HG02938 (cell line): ENCODE data around the gene HBEGF.

Source experiments
- ATAC-seq: cut with Tn5 transposase; IDR thresholded peaks from one replicate; pipeline ENCODE4 v1.9.1; 2021; ENCODE audit warnings: mild to moderate bottlenecking, moderate library complexity; ENCODE audit not compliant: unreplicated experiment

HBEGF gene, protein sequence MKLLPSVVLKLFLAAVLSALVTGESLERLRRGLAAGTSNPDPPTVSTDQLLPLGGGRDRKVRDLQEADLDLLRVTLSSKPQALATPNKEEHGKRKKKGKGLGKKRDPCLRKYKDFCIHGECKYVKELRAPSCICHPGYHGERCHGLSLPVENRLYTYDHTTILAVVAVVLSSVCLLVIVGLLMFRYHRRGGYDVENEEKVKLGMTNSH

DNA sequence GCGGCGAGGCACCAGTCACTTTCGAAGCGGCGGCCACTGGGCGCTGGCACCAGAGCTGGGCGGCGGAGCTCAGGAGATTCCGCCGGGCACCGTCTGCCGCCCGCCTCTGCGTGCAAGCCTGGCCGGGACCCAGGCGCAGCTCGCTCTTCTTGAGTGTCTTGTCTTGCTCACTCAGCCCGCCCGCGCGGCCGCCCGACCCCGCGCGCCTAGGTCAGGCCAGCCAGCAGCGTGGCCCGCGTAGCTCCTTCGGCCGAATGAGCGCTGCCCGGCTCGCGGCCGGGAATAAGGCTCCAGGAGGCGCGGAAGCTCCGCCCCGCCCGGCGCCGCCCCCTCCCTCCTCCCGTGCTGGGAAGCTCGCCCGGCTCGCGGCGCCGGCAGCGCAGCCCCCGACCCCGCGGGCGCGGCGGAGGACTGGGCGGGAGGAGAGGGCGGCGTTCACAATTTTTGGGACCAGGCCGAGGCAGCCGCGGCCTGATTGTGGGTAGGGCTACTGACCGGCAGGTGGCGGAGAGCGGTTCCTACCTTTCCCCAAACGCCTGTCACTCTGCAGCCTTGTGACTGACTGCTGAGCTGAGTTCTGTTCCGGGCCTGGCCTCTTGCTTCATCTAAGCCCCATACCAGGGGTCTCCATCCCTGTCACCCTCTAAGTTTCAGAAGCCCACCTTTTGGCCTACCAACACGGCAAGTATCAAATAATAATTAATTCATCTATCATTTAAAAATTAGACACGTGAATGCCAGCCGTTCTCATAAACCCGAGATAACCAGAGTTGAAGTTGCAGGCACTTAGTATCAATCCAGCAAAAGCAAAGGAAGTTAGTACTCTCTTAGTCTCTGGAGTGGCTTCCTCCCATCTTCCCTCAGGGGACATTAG lies at the start of gene HBEGF:
HBEGF (minus strand) TSS at position 256 of the 874 bp plus-strand sequence. CDS start 275 bp downstream, outside the sequence.
- peak; percentile 84 for ATAC-seq

DNA sequence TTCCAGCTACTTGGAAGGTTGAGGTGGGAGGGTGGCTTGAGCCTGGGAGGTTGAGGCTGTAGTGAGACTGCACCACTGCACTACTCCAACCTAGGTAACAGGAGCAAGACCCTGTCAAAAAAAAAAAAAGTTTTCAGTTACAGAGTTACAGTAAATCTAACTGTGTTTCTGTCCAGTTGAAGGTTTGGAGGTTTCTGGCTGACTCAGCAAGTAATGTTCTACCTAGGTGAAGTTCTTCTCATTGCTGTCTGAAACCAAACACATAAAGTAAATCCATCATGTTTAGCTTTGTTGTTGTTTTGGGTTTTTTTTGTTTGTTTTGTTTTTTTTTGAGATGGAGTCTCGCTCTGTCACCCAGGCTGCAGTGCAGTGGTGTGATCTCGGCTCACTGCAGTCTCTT lies 47.3 kb upstream of the HBEGF start:
- ATAC-seq, result no peak

DNA sequence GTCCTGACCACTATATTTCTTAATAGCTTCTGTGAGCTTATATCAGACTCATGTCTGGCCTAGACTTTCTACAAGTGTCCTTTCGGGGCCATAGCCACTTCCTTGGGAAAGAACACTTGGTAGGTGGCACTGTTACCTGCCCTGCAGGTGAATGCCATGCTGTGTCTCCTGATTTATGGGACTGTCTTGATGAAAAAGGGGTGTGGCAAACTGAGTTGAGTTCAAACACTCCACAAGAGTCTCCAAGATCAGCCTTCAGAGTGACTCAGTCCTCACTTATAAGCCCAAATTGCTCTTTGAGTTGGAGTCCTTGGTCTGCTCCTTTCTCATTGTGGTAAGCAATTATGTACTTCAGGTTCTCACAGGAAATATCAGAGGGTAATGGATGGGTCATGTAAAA lies 45.3 kb upstream of the HBEGF start:
- ATAC-seq, result no peak

DNA sequence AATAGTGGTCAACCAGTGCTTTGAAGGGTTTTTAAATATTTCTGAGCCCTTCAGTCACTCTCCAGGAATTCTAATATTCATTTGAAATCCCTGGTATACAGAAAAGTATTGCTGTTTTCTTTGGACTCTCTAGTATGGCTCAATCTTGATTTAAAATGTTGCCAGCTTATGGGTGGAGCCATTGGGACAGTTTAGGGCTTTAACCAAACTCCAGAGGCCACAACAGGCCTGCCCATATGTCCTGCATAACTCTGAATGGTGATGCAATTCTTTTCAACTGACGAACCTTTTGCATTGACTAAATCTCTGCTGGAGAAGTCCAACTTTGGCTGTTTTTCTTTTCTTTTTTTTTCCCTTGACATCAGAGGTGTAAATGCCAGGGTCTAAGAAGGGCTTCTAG lies 44.9 kb upstream of the HBEGF start:
- no peak for ATAC-seq

DNA sequence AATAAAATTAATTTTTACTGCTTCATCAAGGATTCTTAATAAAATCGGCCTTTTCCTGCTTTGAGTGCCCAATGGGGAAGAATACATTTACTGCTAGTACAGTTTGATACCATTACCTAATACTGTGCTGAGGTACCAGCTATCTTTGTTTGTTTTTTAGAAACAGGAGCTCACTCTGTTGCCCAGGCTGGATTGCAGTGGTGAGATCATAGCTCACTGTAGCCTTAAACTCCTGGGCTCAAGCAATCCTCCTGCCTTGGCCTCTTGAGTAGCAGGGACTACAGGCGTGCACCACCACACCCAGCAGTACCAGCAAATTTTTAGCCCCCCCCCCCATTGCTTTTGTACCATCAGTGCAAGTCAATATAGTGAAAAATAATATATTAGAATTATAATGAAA lies 41.6 kb upstream of the HBEGF start:
- ATAC-seq, result no peak

DNA sequence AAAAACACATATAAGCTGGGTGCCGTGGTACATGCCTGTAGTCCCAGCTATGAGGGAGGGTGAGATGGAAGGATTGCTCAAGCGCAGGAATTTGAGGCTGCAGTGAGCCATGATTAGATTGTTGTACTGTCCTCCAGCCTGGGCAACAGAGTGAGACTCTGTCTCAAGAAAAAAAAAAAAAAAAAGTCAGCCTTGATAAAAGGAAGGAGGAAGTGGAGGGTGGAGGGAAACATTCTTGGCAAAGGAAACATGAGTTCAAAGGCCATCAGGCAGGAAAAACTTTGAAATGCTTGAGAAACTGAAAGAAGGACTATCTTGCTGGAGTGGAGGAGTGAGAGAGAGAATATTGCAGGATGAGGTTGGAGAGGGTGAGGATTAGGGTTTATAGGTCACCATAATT lies 36.9 kb upstream of the HBEGF start:
- no peak for ATAC-seq

DNA sequence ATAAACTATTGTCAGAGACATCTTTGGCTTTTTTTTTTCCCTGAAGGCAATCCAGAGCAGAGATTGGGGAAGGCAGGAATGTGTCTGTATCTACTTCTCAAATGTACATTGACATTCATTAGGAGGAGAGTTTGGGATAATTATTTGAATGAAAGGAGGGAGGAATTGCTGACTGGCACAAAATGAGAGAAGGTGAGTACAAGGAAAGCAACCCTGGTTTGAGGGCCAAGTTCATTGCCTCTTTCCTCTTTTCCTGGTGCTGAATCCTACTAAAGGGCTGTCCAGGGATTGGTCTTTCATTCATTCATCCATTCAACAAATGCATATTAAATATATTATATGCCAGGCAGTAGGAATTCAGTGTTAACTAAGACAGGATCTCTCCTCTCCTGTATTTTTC lies 36.5 kb upstream of the HBEGF start:
- ATAC-seq, result no peak

DNA sequence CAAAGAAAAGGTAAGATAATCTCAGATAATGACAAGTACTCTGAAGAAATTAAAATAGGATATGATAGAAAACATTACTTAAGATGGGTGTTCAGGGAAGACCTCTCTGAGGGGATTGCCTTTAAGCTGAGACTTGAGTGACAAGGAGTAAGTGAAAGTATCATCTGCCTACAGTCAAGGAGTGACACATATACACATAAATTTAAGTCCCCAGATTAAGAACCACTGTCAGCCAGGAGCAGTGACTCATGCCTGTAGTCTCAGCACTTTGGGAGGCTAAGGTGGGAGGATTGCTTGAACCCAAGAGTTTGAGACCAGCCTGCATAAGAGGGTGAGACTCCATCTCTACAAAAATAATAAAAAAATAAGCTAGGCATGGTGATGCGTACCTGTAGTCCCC lies 35.6 kb upstream of the HBEGF start:
- ATAC-seq, result no peak

DNA sequence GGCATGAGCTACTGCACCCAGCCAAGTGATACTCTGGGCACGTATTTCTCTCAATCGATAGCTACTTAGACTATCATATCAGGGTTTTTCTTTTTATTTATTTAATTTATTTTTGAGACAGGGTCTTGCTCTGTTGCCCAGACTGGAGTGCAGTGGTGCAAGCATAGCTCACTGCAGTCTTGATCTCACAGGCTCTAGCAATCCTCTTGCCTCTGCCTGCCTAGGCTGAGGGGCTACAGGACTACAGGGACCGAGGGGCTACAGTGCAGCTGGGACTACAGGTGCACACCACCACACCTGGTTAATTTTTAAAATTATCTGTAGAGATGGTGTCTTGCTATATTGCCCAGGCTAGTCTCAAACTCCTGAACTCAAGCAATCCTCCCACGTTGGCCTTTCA lies 34.9 kb upstream of the HBEGF start:
- ATAC-seq, result no peak

DNA sequence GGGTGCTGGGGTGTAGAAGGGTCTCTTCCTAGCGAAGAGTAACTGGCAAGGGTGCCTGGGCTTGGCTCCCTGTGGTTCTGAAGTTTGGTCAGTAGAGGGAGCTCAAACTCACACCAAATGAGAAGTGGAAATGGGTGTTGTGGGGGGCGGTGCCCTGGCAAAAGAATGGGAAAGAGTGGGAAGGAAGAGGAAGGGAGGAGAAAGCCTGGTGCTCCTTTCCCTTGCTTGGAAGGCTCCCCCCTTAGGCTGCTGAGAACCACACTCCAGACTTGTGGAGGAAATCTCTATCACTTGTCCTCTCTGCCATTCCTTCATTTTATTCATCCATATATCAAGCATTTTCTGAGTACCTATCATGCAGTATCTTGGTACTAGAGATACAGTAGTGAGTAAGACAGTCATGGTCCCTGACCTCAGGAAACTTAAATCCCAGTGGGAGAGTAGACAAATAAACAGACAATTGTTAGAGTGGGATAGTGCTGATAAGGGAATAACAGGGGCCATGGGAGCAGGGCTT lies 26.6 kb upstream of the HBEGF start:
- no peak for ATAC-seq

DNA sequence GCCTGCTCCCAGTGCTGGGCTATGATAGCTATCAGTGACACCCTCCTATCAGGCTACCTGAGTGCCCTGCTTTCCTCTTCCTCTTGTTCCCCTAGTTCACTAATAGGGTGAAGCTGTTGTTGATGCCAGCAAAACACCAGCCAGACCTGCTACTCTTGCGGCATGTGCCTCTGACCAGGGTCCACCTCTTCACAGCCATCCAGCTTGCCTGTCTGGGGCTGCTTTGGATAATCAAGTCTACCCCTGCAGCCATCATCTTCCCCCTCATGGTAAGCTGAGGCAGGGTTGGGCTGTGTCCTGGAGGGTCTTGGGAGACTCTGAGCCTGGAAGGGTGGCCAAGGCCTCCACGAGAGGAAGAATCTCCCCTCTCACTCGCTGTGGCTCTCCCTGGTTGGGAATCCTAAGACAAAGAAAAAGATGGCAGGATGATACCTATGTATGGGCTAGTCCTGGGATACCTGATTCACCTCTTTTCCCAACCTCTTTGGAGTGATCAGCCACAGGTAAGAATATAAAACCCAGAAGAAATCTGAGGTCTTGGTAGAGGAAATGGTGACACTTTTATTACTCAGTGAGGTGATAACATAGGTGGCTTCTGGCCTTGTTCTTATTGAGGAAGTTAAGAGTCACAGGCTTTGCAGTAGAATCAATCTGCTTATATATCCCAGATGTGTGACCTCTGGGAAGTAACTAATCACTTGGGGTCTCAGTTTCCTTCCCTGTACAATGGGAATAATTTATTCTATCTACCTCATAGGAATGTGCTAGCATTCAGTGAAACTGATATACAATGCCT lies 25.2 kb upstream of the HBEGF start:
- no peak for ATAC-seq

DNA sequence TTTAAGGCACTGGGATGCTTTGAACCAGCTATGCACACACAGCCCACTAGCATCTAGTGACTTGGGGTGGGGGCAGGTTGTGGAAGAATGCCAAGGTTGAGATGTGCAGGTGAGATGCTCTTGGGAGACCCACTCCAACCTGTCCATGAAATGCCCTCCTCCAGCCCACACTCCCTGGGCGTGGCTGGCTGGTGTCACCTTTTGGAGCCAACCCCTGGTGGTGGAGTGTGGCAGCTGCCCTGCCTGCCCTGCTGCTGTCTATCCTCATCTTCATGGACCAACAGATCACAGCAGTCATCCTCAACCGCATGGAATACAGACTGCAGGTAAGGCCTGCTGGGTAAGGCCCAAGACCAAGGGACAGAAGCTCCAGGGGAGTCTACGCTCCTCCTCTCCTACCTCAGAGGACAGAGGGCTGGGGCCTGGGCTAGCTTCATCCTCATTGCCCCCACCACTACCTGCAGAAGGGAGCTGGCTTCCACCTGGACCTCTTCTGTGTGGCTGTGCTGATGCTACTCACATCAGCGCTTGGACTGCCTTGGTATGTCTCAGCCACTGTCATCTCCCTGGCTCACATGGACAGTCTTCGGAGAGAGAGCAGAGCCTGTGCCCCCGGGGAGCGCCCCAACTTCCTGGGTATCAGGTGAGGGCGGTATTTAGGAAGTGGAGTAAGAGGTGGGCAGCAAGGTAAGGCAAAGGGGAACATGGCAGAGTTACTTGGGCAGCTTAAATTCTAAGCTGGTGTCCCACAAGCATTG lies 21.0 kb upstream of the HBEGF start:
- ATAC-seq, result no peak

DNA sequence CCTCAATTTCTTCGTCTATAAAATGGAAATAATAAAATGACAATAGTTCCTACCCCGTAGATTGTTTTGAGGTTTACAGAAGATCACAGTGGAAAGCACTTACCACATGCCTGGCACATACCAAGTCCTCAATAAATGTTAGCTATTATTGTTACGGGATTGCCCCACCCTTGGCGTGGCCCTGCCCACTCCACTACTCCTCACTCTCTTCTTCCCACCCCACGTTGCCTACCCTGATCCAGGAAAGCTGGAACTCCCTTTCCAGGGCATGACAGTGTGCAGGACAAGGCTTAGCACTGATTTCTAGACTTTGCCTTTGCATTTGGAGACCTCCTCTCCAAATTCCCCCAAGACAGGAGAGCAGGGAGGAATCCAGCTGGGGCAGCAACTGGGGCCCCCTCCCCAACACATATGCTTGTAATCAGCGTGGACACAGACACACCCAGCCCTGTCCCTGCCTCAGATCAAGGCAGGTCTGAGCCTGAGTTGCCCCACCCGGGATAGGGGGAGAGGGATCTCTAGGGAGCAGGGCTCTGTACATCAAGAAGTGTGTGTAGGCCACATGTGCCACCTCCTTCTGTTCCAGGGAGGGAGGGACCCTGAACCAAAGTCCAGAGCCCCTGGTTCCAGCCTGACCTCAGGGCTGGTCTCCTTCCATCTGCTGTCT lies 20.3 kb upstream of the HBEGF start:
- no peak for ATAC-seq

DNA sequence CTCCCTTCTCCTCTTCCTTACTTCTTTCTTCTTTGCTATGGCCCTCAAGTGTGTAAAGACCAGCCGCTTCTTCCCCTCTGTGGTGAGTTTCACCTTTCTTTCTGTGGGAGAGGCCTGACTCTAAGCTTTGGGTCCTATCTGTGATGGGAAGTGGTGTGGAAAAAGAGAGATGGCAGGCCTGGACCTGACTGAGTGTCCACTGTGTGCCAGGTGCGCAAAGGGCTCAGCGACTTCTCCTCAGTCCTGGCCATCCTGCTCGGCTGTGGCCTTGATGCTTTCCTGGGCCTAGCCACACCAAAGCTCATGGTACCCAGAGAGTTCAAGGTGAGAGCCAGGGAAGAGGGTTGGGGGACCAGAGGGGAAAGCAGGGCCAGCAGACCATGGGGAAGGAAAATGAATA lies 19.5 kb upstream of the HBEGF start:
- no peak for ATAC-seq

DNA sequence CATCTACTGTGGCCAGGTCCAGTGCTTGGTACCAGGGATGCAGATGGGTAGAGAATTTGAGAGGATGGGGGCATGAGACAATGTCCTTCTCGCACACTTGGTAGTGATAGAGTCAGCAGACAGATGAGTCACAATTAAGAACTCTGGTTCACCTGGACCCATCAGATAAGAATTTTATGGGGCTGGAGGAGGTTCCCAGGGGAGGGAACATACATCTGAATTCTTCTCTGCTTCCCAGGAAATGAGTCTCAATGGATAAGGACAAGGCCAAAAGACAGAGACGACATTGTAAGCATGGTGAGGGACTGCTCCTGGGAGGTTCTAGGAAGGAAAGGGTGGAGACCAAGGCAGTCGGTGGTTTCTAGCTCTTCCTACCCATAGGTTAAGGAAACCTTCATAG lies 18.9 kb upstream of the HBEGF start:
- ATAC-seq, result no peak

DNA sequence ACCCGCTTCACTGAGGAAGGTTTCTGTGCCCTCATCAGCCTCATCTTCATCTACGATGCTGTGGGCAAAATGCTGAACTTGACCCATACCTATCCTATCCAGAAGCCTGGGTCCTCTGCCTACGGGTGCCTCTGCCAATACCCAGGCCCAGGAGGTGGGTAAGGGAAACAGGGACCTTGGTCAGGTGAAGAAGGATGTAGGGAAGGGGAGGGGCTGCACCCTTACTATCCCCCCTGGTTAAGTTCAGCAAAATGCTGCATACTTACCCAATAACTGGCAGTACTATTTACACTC lies 18.0 kb upstream of the HBEGF start:
- ATAC-seq, result no peak

DNA sequence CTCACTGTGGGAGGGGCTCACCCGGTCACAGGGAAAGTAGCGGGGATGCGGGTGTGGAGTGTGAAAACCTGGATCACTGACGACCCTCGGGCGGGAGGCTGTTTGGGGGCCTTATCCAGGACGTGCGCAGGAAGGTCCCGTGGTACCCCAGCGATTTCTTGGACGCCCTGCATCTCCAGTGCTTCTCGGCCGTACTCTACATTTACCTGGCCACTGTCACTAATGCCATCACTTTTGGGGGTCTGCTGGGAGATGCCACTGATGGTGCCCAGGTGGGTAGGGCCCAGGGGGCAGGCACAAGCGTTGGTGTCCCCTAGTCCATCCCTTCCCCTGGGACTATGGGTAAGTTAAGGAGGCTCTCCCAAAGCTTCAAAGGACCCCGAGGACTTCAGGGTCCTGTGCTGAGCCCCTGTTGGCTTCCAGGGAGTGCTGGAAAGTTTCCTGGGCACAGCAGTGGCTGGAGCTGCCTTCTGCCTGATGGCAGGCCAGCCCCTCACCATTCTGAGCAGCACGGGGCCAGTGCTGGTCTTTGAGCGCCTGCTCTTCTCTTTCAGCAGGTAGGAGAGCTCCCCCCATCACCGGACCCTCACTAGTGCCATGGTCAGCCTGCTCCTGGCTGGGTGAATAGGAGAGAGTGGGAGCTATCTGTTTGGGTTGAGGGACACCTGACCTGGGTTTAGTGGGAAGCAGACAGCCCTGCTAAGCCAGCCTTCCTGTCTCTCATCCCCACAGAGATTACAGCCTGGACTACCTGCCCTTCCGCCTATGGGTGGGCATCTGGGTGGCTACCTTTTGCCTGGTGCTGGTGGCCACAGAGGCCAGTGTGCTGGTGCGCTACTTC lies 17.4 kb upstream of the HBEGF start:
- ATAC-seq, result no peak

DNA sequence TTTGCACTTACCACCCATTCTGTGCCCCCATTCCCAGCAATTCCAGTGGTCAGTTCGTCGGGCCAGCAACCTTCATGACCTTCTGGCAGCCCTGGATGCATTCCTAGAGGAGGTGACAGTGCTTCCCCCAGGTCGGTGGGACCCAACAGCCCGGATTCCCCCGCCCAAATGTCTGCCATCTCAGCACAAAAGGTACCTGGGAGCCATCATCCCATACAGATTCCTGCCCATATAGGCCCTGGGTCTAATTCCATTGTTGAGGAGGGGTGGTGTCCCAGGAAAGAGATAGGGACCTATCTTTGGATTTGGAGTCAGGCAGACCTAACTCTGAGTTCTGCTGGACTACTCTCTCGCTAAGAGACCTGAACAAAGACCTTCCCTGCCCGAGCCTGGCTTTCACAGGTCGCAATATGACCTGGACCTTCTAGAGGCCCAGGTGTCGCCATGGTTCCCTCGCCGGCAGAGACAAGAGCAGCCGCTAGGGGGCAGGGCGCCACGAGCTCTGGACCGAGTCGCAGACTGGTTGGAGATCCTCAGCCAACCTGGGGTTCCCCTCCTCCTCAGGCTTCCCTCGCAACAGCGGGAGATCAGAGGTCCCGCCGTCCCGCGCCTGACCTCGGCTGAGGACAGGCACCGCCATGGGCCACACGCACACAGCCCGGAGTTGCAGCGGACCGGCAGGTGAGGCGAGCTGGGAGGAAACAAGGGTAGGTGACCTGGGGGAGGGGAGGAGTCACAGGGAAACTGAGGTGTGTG lies 16.6 kb upstream of the HBEGF start:
- peak; percentile 78 for ATAC-seq

DNA sequence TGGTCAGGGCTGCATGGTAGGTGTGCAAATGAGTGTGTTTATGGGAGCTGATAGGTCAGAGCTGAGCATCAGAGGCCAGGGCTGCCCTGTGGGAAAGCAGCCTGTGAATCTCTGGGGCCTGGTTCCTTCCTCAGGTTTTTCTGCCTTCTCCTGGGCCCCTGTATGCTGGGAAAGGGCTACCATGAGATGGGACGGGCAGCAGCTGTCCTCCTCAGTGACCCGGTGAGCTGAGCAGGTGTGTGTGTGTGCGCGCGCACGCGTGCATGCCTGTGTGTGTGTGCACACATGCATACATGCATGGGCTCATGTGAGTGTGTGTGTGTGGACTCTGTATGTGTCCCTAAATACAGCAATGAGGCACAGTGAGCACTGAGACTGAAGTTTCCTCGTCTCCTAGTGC lies 15.9 kb upstream of the HBEGF start:
- no peak for ATAC-seq
